NCI-H2196 treated with DMSO at 0.1 percent for 48 hours (cell line): ENCODE measurements around the gene ADIG.

Experiments
- DNase-seq: peaks from one replicate; lab custom pipeline; 2025; ENCODE audit not compliant: unreplicated experiment; lab: John Stamatoyannopoulos, UW

ADIG gene

DNA sequence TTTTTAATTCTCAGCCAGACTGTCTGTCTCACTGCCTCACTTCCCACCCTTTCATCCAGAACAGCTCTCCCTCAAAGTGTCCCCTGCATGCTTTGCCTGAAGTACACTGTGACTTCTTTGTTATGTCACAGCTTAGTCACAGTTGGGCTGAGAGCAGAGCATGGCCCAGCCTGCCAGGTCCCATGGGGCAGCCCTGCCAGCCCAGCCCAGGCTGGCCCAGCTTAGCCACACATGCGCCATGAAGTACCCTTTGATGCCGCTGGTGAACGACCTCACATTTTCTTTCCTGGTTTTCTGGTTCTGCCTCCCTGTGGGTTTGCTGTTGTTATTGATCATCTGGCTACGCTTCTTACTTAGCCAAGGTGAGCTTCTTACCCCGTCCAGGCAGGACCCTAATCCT lies at the start of gene ADIG:
ADIG (plus strand) TSS at position 185 of the 400 bp plus-strand sequence; CDS start at position 239, 54 bp downstream.
- no peak for DNase-seq

DNA sequence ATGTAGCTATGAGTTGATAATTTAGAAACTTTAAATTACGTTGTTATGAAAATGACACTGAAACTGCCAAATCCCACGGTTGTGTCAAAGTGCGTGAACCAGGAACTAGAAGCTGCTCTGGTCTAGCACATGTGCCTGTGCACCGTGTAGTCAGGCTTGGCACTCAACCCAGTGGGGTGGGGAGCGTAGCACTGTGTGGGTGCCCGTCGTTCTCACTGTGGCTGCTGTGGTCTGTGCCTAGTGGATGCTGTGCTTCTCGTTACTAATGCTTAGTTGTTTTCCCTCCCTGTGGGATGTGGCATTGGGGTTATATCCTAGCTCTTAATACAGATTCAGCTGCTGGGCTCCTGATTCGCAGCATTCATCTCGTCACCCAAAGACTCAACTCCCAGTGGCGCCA lies 46.2 kb upstream of the ADIG start:
- DNase-seq = no peak

- DNase-seq = no peak
These were observed 44.7 kb upstream of the ADIG start for GRCh38 chr20:38536310-38536709.

- DNase-seq = no peak
These were observed 43.8 kb upstream of the ADIG start for GRCh38 chr20:38537176-38537575.

- DNase-seq = no peak
These were observed 42.2 kb upstream of the ADIG start for GRCh38 chr20:38538789-38539188.

DNA sequence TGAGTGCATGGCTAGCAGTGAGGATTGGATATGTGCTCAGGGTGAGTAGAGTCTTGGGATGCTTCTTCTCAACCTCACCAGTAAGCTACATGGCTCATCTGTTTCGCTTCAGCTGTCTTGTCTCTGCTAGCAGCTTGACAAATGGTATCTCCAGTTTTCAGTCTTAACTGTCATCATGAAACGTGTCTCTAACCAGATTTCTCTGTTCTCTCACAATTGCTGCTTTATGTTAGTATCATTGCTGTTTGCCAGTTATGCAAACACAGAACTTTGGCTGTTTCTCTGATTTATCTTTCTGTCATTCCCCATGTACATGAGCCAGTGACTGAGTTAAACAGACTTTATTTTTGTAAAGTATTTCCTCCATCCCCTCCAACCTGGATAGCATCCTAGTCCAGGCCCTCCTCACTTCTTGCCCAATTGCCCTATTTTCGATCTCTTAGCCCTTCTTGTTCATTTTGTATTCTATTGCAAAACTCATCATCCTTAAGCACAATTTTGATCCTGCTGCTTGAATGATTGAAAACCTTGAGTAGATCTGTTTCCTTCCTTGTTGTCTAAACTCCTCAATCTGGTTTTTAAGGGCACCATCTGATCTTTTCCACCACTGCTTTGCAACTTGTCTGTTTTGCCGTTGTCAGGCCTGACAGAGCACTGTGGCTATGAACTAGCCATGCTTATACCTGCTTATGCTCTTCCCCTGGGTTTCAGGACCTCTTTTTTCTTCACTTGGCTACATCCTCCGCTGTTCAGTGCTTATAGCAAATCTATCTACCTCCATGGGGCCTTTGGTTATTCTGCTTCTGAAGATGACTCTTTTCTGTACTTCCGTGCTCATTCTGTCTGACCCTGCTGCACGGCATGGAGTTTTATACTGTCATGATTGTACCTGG lies 37.7 kb upstream of the ADIG start:
- DNase-seq = no peak

DNA sequence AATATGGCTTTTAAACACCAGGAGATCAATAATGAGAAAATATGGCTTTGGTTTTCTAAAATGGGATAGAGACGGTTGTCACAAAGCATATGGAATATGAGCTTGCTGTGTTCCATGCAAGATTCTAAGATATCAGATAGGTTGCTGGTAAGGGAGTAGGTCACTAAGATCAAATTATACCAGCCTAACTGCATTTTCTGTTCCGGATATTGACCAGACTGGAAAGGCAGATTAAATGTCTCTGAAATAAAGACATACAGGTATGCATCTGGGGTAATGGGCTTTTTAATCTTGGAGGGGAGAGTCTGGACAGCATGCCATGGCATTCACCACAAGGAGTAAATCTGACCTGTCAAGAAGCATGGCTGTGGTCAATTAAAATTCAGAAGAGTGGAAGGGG lies 35.2 kb upstream of the ADIG start:
- no peak for DNase-seq

DNA sequence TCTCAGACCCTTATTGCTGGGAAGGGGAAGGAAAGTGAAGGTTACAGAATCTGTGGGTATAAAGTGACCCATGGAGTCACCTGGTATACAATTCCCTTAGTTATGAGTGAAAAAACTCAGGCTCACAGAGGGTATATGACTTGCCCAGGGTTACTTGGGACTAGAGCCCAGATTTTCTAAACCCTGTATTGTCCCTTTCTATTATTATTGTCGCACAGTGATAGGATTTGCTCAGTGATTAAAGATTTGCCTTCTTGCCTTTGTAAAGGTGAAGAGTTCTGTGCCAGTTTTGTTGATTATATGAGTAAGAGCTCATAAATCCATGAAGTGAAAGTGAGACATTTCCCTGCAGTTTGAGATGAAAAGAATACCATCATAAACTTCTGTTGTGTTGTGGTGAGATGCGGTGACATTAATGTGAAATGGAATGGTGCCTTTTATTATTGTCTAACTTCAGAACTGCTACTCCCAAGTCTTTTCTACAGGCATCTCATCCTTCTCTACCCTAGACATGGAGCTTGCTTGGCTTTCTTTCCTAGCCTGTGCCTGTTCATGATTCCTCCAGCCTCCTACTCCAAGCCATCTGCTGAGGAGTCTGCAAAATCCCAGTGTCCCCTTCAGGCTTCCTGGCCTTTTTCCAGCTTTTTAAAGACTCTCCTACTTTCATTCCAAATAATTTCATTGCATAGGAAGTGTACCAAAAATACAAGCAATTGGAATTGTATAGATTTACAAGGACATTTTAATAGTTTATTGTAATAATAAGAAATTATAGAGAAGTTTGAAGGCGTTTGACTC lies 33.5 kb upstream of the ADIG start:
- DNase-seq = no peak

DNA sequence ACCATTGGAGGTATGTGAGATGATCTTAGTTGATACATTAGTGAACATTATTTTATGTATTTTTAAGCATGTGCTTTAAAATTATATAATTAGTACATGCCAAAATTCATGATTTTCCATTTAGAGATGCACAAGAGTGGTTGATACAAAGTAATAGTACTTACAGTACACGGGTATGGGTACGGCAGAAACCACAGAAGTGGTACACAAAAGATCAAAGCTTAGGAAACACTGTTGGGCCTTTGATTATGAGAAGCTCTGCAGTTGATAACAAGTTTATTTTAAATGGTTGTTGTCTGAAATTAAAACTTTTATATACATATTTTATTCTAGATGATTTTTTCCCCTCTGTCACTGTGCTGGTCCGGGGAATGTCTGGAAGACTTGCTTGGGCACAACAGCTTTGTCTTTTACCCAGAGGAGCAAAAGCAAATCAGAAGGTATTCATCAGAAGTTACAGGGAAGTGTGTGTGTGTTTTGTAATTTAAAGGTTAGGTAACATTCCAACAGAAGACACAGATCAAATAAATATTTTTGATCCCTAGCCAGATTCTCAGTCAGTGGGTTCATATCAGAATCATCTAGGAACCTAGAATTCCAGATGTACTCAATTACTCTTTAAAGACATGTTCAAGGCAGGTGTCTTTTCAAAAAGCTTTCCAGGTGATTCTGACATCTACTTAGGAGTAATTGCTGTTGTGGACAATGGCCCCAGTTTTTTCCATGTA lies 32.5 kb upstream of the ADIG start:
- DNase-seq = no peak

GRCh38 chr20:38550274-38550673 lies 30.7 kb upstream of the ADIG start:
- no peak for DNase-seq

- DNase-seq = no peak
These were observed 29.9 kb upstream of the ADIG start for GRCh38 chr20:38551056-38551626.

GRCh38 chr20:38554986-38555385 lies 26.0 kb upstream of the ADIG start:
- DNase-seq = no peak

DNA sequence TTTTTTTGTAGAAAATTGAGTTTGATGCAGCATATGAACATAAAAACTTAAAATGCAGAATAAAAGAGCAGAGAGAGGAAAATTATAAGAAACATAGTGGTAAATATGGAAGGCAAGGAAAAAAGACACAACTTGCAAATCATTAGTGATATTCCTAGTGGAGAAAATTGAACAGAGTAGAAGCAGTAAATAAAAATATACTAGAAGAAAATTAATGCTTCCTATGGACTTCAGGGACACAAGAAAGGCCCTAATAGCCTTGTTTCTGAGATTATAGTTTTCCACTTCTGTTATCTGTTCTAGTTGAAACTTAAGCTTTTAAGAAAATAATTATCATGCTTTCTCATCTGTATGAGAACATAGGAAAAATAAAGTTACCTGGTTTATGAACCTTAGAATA lies 25.6 kb upstream of the ADIG start:
- DNase-seq = no peak

DNA sequence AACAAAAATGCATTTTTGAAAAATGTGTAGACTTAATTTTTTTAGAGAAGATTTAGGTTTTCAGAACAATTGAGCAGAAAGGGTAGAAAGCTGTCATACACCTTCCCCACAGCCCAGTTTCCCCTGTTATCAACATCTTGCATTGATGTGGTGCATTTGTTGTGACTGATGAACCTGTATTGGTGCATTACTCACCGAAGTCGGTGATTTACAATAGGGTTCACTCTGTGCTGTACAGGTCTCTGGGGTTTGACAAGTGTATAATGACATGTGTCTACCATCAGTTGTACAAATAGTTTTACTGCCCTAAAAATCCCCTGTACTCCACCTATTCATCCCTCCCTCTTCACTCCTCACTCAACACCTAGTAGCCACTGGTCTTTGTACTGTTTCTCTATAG lies 23.8 kb upstream of the ADIG start:
- no peak for DNase-seq

- no peak for DNase-seq
These were observed 22.2 kb upstream of the ADIG start for GRCh38 chr20:38558596-38559360.

DNA sequence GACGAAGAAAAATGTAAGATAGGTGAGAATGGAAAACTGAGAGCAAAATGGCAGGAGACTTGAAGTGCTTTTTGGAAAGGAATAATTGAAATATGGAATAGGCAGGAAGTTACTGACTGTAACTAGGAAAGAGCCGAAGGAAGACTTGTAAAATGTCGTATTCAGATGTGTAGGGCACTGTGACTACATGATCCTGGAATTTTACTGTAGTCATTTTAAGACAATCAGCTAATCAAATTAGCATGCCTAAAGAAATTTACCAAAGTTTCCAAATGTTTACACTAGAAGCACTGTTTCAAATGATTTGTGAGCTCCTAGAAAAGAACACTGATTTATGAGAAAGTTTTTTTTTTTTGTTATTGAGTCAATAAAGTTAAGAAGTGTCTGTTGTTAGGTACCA lies 21.2 kb upstream of the ADIG start:
- DNase-seq = no peak

GRCh38 chr20:38563802-38564431 lies 17.1 kb upstream of the ADIG start:
- no peak for DNase-seq

- DNase-seq = no peak
These were observed 16.3 kb upstream of the ADIG start for GRCh38 chr20:38564680-38565079.

- no peak for DNase-seq
These were observed 14.9 kb upstream of the ADIG start for GRCh38 chr20:38566036-38566598.
